K562 (cell line): Measurements from ENCODE around the gene VWA2. TPM values are rescaled to one million over a fixed set of nuclear protein-coding genes. Genes with fewer than 3 reads are reported as not detected.

ENCODE experiments used
- EP300 ChIP-seq: IDR thresholded peaks from 2 replicates; pipeline ENCODE4 v1.6.1; 2012; ENCODE audit warnings: low read length, improper control_type of control experiment
- ETV1 ChIP-seq: fragments of 450-650 bp; conservative IDR thresholded peaks from 2 replicates; pipeline ENCODE4 v1.6.1; 2016; ENCODE audit warnings: missing genetic modification characterization, control low read depth, low read depth, missing compliant biosample characterization
- polyA plus RNA-seq, 8 experiments: library from polyadenylated mRNA; depleted of rRNA in 4 of 8; stranded (reverse) in 5 of 8; unstranded in 3 of 8; fragments of >200 nt; fragmentation: Nextera tagmentation in 2 of 8; fragmentation: Illumina TruSeq in 1 of 8; extraction: Ambion mirVana in 2 of 8; extraction: Trizol in 1 of 8; gene quantifications; 2 replicates each; pipeline versions ENCODE4 v1.2.1 to v1.2.3, GENCODE V29; 2011 to 2014; ENCODE audit warnings: inconsistent platforms in 1 of 8, missing spikeins in 1 of 8
- total RNA-seq, 7 experiments: library from RNA; depleted of rRNA in 6 of 7; stranded (reverse); fragments of >200 nt in 6 of 7; fragmentation: Illumina TruSeq in 2 of 7; extraction: Trizol in 2 of 7; gene quantifications; 2 replicates each; pipeline versions ENCODE4 v1.2.1 to v1.2.3, GENCODE V29; 2011 to 2021; ENCODE audit warnings: low replicate concordance in 1 of 7
- TF ChIP-seq, protein P1 (sequence below): fragments of 250-450 bp; sonication (Bioruptor Pico); IDR thresholded peaks from 2 replicates; pipeline ENCODE4 v1.5.0; 2021; ENCODE audit warnings: mild to moderate bottlenecking, borderline replicate concordance
- TF ChIP-seq, protein P2 (sequence below): fragments of 200-600 bp; sonication (generic); IDR thresholded peaks from one replicate; pipeline ENCODE4 v1.6.1; 2012; ENCODE audit warnings: mild to moderate bottlenecking, low read depth, low read length, inconsistent platforms

Gene VWA2
- total and polyA plus RNA-seq, 9 of the 15 experiments (the other 6 are each of a cell fraction or from before 2014, with no cell fraction given): not detected

DNA sequence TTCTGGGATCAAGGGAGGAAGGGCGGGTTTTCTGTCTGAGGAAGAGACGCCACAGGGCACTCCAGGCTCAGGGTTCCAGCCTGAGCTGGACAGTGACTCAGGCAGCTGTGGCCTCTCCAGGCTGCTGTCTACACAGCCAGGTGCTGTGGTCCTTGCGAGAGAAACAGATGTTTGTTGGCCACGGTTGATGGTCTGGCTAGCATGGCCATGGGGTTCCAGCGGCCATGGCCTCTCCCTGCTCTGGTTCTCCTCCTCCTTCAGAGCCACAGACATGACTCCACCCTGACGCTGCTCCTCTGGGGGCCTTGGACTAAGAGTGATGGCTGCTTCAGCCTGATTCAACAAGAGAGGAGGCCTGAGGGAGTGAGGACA, 89.4 kb downstream of the VWA2 start (continued):
- TF ChIP-seq, protein P1, sequence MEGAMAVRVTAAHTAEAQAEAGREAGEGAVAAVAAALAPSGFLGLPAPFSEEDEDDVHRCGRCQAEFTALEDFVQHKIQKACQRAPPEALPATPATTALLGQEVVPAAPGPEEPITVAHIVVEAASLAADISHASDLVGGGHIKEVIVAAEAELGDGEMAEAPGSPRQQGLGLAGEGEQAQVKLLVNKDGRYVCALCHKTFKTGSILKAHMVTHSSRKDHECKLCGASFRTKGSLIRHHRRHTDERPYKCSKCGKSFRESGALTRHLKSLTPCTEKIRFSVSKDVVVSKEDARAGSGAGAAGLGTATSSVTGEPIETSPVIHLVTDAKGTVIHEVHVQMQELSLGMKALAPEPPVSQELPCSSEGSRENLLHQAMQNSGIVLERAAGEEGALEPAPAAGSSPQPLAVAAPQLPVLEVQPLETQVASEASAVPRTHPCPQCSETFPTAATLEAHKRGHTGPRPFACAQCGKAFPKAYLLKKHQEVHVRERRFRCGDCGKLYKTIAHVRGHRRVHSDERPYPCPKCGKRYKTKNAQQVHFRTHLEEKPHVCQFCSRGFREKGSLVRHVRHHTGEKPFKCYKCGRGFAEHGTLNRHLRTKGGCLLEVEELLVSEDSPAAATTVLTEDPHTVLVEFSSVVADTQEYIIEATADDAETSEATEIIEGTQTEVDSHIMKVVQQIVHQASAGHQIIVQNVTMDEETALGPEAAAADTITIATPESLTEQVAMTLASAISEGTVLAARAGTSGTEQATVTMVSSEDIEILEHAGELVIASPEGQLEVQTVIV (CRISPR knock-in tag): no peak
- TF ChIP-seq EP300 (no peak), ETV1 (tag) (no peak)
- TF ChIP-seq, protein P2, sequence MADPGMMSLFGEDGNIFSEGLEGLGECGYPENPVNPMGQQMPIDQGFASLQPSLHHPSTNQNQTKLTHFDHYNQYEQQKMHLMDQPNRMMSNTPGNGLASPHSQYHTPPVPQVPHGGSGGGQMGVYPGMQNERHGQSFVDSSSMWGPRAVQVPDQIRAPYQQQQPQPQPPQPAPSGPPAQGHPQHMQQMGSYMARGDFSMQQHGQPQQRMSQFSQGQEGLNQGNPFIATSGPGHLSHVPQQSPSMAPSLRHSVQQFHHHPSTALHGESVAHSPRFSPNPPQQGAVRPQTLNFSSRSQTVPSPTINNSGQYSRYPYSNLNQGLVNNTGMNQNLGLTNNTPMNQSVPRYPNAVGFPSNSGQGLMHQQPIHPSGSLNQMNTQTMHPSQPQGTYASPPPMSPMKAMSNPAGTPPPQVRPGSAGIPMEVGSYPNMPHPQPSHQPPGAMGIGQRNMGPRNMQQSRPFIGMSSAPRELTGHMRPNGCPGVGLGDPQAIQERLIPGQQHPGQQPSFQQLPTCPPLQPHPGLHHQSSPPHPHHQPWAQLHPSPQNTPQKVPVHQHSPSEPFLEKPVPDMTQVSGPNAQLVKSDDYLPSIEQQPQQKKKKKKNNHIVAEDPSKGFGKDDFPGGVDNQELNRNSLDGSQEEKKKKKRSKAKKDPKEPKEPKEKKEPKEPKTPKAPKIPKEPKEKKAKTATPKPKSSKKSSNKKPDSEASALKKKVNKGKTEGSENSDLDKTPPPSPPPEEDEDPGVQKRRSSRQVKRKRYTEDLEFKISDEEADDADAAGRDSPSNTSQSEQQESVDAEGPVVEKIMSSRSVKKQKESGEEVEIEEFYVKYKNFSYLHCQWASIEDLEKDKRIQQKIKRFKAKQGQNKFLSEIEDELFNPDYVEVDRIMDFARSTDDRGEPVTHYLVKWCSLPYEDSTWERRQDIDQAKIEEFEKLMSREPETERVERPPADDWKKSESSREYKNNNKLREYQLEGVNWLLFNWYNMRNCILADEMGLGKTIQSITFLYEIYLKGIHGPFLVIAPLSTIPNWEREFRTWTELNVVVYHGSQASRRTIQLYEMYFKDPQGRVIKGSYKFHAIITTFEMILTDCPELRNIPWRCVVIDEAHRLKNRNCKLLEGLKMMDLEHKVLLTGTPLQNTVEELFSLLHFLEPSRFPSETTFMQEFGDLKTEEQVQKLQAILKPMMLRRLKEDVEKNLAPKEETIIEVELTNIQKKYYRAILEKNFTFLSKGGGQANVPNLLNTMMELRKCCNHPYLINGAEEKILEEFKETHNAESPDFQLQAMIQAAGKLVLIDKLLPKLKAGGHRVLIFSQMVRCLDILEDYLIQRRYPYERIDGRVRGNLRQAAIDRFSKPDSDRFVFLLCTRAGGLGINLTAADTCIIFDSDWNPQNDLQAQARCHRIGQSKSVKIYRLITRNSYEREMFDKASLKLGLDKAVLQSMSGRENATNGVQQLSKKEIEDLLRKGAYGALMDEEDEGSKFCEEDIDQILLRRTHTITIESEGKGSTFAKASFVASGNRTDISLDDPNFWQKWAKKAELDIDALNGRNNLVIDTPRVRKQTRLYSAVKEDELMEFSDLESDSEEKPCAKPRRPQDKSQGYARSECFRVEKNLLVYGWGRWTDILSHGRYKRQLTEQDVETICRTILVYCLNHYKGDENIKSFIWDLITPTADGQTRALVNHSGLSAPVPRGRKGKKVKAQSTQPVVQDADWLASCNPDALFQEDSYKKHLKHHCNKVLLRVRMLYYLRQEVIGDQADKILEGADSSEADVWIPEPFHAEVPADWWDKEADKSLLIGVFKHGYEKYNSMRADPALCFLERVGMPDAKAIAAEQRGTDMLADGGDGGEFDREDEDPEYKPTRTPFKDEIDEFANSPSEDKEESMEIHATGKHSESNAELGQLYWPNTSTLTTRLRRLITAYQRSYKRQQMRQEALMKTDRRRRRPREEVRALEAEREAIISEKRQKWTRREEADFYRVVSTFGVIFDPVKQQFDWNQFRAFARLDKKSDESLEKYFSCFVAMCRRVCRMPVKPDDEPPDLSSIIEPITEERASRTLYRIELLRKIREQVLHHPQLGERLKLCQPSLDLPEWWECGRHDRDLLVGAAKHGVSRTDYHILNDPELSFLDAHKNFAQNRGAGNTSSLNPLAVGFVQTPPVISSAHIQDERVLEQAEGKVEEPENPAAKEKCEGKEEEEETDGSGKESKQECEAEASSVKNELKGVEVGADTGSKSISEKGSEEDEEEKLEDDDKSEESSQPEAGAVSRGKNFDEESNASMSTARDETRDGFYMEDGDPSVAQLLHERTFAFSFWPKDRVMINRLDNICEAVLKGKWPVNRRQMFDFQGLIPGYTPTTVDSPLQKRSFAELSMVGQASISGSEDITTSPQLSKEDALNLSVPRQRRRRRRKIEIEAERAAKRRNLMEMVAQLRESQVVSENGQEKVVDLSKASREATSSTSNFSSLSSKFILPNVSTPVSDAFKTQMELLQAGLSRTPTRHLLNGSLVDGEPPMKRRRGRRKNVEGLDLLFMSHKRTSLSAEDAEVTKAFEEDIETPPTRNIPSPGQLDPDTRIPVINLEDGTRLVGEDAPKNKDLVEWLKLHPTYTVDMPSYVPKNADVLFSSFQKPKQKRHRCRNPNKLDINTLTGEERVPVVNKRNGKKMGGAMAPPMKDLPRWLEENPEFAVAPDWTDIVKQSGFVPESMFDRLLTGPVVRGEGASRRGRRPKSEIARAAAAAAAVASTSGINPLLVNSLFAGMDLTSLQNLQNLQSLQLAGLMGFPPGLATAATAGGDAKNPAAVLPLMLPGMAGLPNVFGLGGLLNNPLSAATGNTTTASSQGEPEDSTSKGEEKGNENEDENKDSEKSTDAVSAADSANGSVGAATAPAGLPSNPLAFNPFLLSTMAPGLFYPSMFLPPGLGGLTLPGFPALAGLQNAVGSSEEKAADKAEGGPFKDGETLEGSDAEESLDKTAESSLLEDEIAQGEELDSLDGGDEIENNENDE: no peak
- TF ChIP-seq, all 486 proteins: peak for 0
